Left ventricle myocardium inferior (tissue), 1 donor: ENCODE results near the gene DMRTB1. TPM values are rescaled to one million over a fixed set of nuclear protein-coding genes. Genes with fewer than 3 reads are reported as not detected.

Experiments used
- DNase-seq: peaks from one replicate; pipeline ENCODE4 v3.0.0-alpha.2; 2020
- H3K27ac ChIP-seq: fragments of 200-600 bp; replicated peaks from 2 replicates; pipeline ENCODE4 v1.8.0; 2021
- H3K27me3 ChIP-seq: fragments of 200-600 bp; 2 replicates; pipeline ENCODE4 v1.8.0; 2021; ENCODE audit warnings: low read depth
- H3K36me3 ChIP-seq: fragments of 200-600 bp; 2 replicates; pipeline ENCODE4 v1.8.0; 2021
- H3K4me1 ChIP-seq: fragments of 200-600 bp; 2 replicates; pipeline ENCODE4 v1.8.0; 2021
- H3K4me3 ChIP-seq: fragments of 200-600 bp; 2 replicates; pipeline ENCODE4 v1.8.0; 2021; ENCODE audit warnings: mild to moderate bottlenecking, moderate library complexity
- H3K9me3 ChIP-seq: fragments of 200-600 bp; replicated peaks from 2 replicates; pipeline ENCODE4 v1.8.0; 2021
- intact Hi-C: fragments of 100-400 bp; cut with micrococcal nuclease; formaldehyde crosslinking; loops from one replicate; pipeline ENCODE4 v1.11.0; 2022
- total RNA-seq: library from RNA; stranded (reverse); fragmentation: NEBNext Ultra II Directional; extraction: Animal tissue kit (Norgen Biotek cat#: 25700); gene quantifications from one replicate; pipeline ENCODE4 v1.2.1, GENCODE V29; 2021
- TF ChIP-seq, protein P1 (sequence below): fragments of 200-600 bp; IDR thresholded peaks from 2 replicates; pipeline ENCODE4 v1.8.0; 2021; ENCODE audit warnings: antibody characterized with exemption, mild to moderate bottlenecking, borderline replicate concordance
- donor health status: DM: no; HTN: yes; CAD: no; lungs with severe emphysema.

The DMRTB1 gene
- total RNA-seq, 1 donor from 2014 or later = not detected

GRCh38 chr1:53455364-53455991, 3.7 kb upstream of the DMRTB1 start:
- TF ChIP-seq, protein P1, sequence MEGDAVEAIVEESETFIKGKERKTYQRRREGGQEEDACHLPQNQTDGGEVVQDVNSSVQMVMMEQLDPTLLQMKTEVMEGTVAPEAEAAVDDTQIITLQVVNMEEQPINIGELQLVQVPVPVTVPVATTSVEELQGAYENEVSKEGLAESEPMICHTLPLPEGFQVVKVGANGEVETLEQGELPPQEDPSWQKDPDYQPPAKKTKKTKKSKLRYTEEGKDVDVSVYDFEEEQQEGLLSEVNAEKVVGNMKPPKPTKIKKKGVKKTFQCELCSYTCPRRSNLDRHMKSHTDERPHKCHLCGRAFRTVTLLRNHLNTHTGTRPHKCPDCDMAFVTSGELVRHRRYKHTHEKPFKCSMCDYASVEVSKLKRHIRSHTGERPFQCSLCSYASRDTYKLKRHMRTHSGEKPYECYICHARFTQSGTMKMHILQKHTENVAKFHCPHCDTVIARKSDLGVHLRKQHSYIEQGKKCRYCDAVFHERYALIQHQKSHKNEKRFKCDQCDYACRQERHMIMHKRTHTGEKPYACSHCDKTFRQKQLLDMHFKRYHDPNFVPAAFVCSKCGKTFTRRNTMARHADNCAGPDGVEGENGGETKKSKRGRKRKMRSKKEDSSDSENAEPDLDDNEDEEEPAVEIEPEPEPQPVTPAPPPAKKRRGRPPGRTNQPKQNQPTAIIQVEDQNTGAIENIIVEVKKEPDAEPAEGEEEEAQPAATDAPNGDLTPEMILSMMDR = no peak
- Histone ChIP-seq H3K36me3 (no peaks in the 10 kb centered on the region), H3K4me3 (no peak overlapping the region), H3K27me3 (peaks cover 68% of the 10 kb centered on the region), H3K27ac (no peak overlapping the region), H3K9me3 (no peaks in the 10 kb centered on the region), H3K4me1 (no peaks in the 10 kb centered on the region)
- intact Hi-C loops = no loop called here
- DNase-seq = no peak

- Histone ChIP-seq H3K27me3 (peaks cover 59% of the 10 kb centered on the region), H3K27ac (no peak overlapping the region), H3K4me1 (no peaks in the 10 kb centered on the region), H3K9me3 (no peaks in the 10 kb centered on the region), H3K4me3 (no peak overlapping the region), H3K36me3 (no peaks in the 10 kb centered on the region)
- no peak for DNase-seq
- intact Hi-C loops = no loop called here
- TF ChIP-seq, protein P1 = no peak
Measured at GRCh38 chr1:53458634-53459033, 565 bp upstream of the DMRTB1 start.

DNA sequence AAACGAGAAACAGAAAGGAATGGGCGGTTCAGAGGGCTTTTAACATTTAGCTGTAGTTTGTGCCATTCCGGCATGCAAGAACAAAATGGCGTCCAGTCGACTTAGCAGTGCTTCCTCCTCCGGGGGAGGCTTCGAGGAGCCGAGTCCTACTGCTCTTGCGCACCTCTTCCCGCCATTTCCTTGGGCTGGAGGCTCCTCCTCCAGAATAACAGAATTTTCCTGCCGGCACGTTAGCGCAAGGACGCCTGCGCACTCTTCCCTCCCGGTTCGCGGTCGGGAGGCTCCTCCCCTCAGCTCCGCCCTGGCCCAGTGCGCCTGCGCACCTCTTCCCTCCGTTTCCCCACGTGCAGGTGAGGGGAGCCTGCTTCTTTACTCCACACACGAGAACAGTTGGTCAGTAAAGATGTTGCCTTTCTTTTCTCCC, 1.0 kb downstream of the DMRTB1 start:
- Histone ChIP-seq H3K4me3 (no peak overlapping the region), H3K27ac (no peak overlapping the region), H3K9me3 (no peaks in the 10 kb centered on the region), H3K4me1 (no peaks in the 10 kb centered on the region), H3K36me3 (no peaks in the 10 kb centered on the region), H3K27me3 (peaks cover 43% of the 10 kb centered on the region)
- DNase-seq = no peak
- TF ChIP-seq, protein P1 = no peak
- intact Hi-C loops = no loop called here

DNA sequence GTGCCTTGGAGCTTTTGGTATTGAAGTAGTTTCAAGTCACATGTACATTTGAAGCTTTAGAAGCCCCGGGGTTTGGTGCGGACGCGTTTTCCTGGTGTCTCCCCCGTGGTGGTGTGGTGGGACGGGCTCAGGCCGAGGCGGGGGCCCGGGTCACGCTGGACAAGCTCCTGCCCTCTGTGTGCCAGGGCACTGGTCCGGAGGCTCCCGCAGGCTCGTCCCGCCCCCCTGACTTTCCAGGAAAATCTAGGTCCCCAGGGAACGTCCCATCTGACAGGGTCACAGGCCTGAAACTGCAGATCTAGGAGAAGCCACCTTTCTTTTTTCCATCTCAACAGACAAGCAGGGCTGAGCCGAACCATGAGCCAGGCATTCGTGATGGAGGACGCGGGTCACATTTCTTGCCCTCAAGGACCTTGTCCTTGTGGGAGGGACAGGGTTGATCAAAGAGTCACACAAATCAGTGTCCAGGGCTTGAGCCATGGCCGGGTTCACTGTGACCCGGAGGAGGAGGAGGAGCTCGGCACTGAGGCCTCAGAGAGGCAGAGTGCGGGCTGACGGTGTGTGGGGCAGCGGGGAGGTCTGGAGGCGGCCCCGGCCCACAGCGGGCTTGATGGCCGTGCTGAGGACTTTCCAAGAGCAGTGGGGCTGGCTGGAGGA, 1.6 kb downstream of the DMRTB1 start:
- DNase-seq = no peak
- no peaks in the 10 kb centered on the region for H3K4me1 ChIP-seq
- H3K4me3 ChIP-seq = no peak overlapping the region
- TF ChIP-seq, protein P1 = no peak
- H3K9me3 ChIP-seq = no peaks in the 10 kb centered on the region
- H3K36me3 ChIP-seq = no peaks in the 10 kb centered on the region
- H3K27me3 ChIP-seq = peaks cover 38% of the 10 kb centered on the region
- no peak overlapping the region for H3K27ac ChIP-seq
- intact Hi-C loops = no loop called here

DNA sequence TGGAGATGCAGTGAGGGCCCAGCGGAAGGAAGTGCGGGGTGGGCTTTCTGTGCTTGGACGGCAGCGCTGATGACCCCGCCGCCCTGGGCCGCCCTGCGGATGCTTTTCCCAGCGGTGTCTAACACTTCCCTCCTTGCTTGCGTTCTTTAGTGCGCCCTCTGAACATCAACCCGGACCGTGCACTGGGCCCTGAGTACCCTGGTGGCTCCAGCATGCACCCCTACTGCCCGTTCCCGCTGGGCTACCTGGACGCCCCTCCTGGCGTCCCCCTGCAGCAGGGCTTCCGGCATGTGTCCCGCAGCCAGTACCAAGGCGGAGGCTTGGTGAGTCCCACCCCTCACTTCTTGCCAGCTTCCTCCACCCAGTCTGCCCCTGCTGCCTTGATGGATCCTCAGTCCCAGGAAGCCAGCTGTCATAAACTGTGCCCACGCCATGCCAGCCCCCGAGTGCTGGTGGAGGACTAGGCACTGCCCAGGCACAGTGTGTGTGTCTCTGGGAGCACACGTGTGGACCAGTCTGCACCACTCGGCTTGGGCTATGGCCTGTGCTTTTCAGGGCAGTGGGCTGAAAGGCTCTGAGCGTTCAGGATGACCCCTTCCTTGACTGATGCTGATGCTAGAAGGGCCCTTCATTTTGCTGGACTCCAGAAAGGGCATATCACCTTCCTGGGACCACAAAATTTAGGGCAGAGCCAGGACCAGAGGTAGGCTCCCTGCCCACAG, 2.3 kb downstream of the DMRTB1 start:
- intact Hi-C loops = no loop called here
- Histone ChIP-seq H3K4me3 (no peak overlapping the region), H3K4me1 (no peaks in the 10 kb centered on the region), H3K36me3 (no peaks in the 10 kb centered on the region), H3K27ac (no peak overlapping the region), H3K27me3 (peaks cover 31% of the 10 kb centered on the region), H3K9me3 (no peaks in the 10 kb centered on the region)
- TF ChIP-seq, protein P1 = no peak
- no peak for DNase-seq
